Germinal center (tissue), 1 donor: Measurements from ENCODE around the gene SRSF10.
"Not testable (repeated sequence)": the region's sequence is repeated elsewhere in the genome, so short reads cannot be mapped to it uniquely, and the experiment has no call there.

Experiments
- DNase-seq: peaks from one replicate; pipeline ENCODE4 v3.0.0; 2012; ENCODE audit warnings: mixed read lengths, low spot score

Gene SRSF10

DNA sequence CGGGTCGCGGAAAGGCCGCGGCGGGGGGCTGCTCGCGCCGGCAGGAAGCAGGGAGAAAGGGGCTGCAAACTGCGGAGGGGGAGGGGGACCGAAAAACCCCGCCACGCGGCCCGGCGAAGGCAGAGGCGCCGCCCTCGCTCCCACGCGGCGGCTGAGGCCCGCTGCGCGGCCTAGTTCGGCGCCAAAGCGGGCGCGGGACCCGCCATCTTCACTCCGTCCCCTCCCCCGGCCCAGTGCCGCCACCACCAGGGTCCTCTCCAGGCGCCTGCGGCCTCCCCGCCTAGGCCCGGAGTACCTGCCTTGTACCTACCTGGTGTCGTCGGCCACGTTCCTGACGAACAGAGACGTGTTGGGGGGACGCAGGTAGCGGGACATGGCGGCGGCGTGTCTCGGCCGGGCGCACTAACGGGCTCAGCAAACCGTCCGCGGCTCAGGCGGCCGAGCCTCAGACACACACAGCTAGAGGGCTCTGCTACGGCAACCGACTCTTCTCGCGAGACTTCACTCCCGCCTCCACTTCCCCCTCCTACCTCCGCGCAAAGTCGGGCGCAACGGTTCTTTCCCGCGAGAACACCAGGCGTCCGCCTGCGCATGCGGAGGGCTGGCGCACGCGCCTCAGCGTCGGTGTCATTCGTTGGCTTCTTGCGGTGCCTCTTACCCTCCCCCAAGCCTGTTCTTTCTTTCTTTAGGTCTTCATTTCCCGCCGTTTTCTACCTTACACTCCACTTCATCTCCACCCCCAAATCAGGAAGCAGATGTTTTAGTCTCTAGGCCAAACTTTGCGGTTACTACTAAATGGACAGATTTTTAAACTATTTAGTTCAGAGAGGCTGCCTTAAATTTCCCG, at the start of gene SRSF10:
Gene SRSF10, minus strand, starts transcription at position 447 of the 847 bp plus-strand sequence. Its CDS starts 72 bp downstream, at position 375.
- peak; percentile 96 for DNase-seq

DNA sequence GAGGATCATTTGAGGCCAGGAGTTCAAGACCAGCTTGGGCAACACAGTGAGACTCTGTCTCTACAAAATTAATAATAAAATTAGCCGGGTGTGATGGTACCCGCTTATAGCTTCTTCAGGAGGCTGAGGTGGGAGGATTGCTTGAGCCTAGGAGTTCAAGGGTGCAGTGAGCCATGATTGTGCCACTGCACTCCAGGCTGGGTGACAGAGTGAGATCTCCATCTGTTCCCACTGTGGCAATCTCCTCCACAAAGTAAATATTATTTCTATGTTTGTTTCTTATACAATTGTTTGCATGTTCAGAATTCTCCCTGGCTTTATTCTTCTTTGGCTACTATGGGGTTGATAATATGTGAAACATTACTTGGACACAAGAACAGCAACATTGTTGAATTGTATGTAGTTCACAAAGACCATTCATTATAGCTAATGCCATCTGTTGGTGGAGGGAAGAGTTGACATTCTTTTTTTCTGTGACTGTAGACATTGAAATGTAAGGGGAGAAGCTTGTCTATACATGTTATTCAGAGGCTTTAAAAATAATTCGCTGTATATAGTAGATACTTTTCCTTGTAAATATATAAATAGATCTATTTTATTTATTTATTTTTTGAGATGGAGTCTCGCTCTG, 47.8 kb upstream of the SRSF10 start:
- DNase-seq = peak; percentile 32

DNA sequence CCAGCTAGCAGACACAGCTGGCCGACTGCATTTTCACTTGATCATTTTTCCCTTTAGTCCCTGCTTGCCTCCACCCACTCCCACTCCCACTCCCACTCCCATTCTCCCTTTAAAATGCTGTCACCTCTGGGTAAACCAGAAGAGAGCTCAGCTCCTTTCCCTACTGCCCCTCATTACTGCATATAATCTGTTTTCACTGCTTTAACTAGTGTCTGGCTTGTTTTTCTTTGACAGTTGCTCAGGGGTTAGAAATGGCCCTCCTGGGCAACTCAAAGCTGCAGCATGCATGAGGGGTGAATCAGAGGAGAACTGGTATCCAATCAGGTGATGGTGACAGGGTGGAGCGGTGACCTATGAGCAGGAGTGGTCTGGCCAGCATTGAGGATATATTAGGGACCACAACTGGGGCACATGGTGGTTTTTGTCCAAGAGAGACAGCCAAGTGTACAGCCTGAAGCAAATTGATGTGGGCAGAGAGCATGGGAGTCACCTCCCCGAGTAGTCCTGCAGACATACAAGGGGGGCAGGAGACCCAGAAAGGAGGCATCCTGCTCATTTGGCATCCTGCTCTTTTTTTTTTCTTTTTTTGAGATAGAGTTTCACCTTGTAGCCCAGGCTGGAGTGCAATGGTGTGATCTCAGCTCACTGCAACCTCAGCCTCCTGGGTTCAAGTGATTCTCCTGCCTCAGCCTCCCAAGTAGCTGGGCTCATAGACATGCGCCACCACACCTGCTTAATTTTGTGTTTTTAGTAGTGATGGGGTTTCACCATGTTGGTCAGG, 42.6 kb upstream of the SRSF10 start:
- no peak for DNase-seq

DNA sequence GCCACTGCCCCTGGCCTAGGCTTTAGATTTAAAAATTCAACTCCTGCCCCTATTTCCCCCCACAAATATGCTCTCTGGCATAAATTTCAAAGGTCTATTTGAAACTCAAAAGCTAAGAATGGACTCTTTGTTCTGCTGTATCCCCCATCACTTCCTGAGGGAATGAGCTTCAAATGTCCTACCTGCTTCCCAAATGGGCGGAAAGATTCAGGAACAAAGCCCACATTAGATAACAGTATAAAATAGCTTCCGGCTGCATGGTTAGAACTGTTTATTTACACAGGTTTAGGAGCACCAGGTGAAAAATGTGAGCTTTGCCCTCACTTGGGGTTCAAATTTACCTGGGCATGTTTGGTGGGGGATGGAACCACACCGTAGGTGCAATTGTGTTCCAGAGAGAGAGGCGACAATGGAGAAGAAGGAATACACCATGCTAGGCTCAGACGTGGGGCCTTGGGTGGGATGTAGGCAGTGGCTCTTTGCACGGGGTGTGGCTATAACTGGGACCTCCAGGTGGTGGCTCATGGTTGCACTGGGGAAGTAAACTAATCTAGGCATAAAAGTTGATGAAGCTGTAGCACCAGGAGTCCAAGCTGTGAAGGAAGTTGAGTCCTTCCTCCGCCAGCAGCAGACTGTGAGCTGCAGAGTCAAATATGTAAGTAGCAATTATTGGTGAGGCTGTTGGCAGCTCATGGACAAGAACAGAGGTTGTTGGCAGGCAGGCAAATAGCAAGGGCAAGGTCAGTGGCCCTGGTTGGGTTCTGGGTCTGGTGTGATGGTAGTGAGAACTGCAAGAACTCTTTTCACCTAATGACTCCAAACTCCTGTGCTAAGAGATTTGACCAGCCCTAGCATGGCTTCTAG, 41.5 kb upstream of the SRSF10 start:
- DNase-seq = no peak

DNA sequence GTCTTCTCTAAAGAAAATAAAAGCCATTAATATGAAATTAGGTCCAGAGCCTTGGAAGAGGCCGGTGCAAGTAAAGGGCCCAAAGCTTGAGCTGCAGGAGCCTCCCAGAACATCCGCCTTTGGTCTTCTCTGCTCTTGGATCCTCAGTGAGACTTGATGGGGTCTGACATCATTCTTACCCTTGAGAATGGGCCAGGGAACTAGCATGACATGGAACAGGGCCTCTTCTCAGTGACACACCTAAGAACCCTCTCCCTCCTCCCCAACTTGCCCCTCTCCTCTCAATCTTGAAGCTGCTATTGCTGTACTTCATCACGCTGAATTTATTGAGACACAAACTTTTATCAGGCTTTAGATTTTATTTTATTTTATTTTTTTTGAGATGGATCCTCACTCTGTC, 40.3 kb upstream of the SRSF10 start:
- DNase-seq = no peak

DNA sequence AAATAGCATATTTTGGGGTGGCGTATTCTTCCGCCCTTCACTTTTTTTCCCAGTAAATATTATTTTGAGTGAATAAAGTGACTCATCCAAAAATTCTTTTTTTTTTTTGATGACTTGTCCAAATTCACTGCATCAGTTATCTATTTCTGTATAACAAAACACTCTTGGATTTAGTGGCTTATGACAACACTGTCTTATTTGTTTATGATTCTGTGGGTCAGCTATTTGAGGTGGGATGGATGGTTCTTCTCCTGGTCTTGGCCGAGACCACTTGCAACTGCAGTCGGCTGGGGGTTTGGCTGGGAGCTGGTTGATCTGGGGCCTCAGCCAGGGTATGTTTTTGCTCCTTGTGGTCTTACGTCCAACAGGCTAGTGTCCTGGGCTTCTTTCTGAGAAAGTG, 39.9 kb upstream of the SRSF10 start:
- no peak for DNase-seq

DNA sequence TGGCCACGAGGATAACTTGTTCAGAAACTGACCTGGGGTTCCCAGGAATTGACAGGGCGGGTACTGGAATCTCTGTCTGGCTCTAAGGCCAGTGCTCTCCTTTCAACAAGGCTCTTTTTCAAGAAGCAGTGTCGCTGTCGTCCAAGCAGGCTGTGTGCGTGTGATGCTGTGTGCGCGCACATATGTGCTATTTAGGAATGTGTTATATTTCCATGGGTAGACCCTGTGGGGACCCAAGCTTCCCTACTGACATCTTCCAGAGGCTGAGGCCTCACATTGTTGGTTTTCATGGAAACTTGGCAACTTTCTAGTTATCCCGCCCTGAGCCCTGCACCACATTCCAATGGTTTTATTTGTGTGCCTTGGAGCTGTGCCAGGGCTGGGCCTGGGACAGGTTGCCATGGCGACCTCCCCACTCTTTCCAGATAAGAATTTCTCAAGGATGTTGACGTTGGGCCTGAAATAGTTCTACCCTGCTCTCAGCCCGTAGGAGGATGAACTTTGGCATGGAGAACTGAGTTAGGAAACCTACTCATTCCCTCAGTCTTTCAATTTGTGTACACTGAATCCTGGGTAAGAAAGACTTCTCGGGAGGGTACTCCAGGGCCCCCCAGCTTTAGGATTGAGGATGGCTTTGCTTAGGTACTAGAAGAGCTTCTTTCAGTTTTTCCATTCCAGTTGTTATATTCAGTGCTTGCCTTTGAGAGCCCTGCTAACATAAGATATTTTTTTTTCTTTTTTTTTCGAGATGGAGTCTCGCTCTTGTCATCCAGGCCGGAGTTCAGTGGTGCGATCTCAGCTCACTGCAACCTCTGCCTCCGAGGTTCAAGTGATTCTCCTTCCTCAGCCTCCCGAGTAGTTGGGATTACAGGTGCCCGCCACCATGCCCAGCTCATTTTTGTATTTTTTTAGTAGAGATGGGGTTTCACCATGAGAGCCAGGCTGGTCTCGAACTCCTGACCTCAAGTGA, 38.8 kb upstream of the SRSF10 start:
- no peak for DNase-seq

DNA sequence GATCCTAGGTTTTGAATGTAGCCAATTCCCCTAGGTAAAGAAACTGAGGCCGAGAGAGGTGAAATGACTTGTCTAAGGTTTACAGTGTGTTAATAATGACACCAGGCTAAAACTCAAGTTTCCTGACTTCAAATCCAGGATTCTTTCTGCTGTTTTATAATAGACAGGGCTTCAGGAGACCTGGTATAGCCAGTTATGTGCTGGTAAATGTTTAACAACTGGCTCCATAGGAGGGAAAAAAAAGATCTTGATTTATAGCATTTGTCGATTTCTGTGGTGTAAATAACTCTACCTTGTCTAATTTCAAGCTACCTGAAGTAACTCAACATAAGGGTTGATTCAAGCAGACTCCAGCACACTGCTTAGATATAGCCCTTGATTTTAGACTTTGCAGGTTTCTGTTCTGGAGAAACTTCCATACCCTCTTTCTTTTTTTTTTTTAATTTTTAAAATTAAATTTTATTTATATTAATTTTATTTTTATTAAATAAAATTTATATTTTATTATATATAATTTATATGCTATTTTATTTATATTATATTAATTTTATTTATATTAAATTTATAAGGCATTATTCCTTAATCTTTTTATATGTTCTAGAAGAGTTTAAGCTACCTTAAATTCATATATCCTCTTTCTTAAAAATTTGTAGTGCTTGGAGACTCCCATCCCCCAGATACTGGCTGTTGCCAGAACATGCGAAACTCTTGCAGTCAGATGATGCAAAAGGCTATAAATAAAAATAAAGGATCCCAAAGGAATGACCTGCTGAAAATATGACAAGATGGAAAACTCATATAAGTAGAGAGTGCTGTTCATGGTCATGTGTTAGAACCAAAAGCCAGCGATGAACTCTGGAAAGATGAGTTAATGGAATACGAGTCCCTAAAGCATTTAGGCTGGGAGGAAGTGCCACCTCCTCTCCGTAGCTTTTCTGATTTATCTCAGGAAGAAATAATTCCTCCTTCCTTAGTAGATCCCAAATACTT, 35.4 kb upstream of the SRSF10 start:
- DNase-seq = no peak

DNA sequence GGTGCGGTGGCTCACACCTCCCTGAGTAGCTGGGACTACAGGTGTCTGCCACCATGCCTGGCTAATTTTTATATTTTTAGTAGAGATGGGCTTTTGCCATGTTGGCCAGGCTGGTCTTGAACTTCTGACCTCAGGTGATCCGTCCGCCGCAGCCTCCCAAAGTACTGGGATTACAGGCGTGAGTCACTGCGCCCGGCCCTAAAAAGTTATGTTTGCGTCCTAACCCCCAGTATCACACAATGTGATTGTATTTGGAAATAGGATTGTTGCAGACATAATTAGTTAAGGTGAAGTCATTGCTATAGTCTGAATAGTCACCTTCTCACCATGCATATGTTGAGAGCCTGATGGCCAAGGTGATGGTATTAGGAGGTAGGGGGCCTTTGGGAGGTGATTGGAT, 32.8 kb upstream of the SRSF10 start:
- DNase-seq = not testable (repeated sequence)

DNA sequence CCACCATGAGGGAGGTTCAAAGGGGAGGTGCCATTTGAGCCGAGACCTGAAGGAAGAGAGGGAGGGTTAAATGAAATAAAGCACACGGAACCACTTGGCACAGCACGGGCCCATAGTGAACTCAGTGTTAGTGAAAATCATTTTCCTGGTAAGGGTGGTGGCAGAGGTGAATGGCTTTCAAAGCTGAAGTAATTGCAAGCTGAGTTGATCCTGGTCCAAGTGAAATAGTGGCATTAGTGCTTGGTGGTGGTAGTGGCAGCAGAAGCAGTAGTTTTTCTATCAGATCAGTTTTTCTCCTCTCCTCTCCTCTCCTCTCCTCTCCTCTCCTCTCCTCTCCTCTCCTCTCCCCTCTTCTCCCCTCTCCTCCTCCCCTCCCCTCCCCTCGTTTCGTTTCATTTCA, 30.5 kb upstream of the SRSF10 start:
- no peak for DNase-seq

DNA sequence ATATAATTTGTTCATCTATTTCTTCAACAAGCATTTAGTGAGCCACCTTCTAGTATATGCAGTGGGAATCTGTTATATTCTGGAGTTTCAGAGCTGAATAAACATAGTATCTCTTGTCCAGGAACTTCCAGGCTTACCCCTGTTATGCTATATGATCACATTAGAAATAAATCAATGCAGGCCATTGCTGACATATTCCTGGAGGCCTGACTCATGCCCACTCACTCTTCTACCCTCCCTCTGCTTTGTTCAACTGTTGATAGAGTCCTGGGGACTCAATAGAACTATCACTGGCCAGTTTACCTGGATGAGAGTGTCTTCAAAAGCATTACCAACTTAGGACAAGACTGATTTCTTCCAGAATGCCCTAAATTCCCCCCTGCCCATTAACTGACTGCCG, 29.3 kb upstream of the SRSF10 start:
- DNase-seq = no peak

DNA sequence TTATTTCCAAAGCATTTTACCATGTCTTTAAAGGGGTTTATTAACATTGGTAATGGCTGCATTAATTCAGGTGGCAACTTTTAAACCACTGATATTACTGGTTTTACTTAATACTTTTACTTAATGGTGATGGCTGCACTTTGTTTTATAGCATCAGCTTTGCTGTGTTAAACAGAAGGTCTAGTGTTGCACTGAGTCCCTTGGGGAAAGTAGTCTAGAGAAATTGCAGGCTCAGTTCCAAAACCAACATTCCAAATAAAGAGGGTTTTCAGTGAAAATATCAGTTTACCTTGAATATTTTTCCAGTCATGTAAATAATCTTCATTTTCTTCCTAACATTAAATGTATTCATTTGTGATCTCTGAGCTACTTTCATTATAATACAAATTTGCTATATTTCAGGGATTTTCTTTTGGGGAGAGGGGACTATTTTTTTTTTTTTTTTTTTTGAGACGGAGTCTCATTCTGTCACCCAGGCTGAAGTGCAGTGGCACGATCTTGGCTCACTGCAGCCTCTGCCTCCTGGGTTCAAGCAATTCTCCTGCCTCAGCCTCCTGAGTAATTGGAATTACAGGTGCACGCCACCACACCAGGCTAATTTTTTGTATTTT, 28.6 kb upstream of the SRSF10 start:
- not testable (repeated sequence) for DNase-seq

DNA sequence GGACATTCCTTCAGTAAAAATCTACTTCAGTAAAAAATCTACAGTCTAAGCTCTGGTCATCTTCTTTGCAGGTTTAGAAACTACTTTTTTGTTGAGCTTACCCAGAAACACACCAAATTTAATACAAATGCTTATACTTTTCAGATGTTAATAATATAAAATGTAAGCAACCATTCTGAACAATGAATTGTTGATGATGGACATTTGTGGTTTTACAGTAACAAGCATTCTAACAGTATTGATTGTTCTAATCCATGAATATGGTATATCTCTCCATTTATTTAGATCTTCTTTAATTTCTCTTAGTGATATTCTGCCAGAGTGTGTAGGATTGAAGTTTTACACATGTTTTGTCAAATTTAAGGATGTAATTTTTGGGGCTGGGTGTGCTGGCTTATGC, 27.0 kb upstream of the SRSF10 start:
- DNase-seq = no peak

DNA sequence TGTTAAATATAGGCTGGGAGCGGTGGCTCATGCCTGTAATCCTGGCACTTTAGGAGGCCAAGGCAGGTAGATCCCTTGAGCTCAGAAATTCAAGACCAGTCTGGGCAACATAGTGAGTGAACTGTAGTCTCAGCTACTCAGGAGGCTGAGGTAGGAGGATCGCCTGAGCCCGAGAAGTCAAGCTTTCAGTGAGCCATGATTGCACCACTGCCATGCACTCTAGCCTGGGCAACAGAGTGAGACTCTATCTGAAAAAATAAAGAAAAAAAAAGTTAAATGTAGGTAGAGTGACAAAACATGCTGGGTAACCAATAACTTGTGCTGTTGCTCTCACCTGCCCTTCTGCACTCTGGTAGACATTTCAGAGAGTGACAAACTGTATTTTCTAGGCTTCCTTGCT, 25.0 kb upstream of the SRSF10 start:
- DNase-seq = no peak

DNA sequence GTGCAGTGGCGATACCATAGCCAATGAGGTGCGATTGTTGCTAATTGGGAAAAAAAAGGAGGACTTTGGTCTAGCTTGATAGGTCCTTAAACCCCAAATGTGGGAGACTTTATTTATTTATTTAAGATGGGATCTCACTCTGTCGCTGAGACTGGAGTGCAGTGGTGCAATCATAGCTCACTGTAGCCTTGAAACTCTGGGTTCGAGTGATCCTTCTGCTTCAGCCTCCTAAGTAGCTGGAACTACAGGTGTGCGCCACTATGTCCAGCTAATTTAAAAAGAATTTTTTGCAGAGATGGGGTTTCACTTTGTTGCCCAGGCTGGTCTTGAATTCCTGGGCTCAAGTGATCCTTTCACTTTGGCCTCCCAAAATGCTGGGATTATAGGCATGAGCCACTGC, 24.0 kb upstream of the SRSF10 start:
- DNase-seq = no peak

DNA sequence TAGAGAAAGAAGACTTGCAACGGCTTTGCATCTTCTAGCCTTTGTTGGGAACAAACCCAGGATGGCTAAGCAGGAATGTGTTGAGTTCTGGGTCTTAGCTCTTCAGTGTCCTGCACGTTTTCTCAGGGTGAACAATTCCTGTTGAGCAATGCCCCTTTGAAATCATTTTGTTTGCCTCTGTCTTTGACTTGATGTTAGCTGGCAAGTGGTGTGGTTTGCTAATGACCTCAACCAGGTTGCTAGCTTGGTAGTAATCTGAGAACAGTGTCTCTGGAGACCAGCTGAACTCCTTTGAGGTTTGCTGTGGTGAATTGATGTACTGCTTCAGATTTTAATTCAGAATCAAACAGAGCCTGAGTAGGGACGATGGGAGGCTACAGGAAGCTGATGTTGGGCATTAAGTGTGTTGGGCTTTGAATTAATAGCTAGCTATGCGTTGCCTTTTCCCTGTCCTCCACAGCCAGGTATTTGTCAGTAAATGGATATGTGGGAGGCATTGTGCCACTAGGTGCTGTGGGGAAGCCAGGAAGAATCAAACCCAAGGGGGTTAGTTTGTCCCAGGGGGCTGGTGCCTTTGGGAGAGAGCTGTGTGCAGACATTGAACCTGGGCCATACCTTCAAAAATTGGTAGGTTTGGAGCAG, 23.3 kb upstream of the SRSF10 start:
- DNase-seq = no peak

DNA sequence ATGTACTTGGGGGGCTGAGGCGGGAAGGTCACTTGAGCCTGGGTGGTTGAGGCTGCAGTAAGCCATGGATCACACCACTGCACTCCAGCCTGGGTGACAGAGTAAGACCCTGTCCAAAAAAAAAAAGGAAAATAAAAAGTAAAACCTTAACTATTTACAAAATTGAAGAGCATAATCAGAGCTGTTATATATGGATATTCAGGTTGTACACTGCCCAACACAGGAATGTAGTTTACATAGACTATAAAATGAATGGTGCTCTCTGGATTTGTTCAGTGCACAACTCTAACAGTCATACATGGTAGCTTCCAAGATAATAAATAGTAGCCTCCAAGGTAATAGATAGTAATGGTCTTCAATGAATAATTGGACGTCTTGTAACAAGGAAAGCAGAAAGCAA, 22.6 kb upstream of the SRSF10 start:
- DNase-seq = no peak

DNA sequence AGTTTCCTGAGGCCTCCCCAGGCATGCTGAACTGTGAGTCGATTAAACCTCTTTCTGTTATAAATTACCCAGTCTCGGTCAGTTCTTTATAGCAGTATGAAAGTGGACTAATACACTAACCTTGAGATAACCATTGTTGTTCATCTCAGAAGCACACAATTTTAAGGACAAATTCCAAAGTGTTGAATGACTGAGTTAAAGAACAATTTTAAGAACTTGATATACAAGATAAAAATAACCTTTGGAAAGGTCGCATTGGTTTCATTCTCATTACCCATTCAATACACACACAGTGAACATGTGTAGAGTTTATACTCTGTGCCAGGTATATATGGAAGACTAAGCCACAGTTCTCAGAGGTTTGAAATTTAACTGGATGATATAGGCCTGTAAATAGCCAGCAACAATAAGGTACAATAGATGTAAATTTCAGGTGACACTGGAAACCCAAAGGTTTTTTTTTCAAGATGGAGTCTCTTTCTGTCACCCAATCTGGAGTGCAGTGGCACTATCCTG, 19.1 kb upstream of the SRSF10 start:
- DNase-seq = no peak
